Activated T-cell treated with anti-CD3 and anti-CD28 coated beads for 48 hours (primary cell): ENCODE measurements around the gene LEAP2.

Experiments
- DNase-seq: peaks from one replicate; pipeline ENCODE4 v3.0.0-alpha.2; 2020; ENCODE audit warnings: low read depth

LEAP2 gene

GRCh38 chr5:132877938-132878337 is 4.5 kb downstream of the LEAP2 start:
- no peak for DNase-seq

GRCh38 chr5:132883261-132883834 is 9.9 kb downstream of the LEAP2 start:
- no peak for DNase-seq

- DNase-seq = no peak
These were observed 11.1 kb downstream of the LEAP2 start for GRCh38 chr5:132884548-132884947.

- DNase-seq = no peak
These were observed 12.8 kb downstream of the LEAP2 start for GRCh38 chr5:132886064-132886823.

GRCh38 chr5:132887283-132887682 is 13.8 kb downstream of the LEAP2 start:
- no peak for DNase-seq

GRCh38 chr5:132889501-132889900 is 16.0 kb downstream of the LEAP2 start:
- no peak for DNase-seq

- DNase-seq = no peak
These were observed 17.3 kb downstream of the LEAP2 start for GRCh38 chr5:132890817-132891216.

GRCh38 chr5:132895719-132896305 is 22.3 kb downstream of the LEAP2 start:
- DNase-seq = no peak

GRCh38 chr5:132896685-132897084 is 23.2 kb downstream of the LEAP2 start:
- no peak for DNase-seq

- no peak for DNase-seq
These were observed 24.6 kb downstream of the LEAP2 start for GRCh38 chr5:132898094-132898493.

- DNase-seq = no peak
These were observed 27.6 kb downstream of the LEAP2 start for GRCh38 chr5:132901036-132901435.

GRCh38 chr5:132901730-132902129 is 28.3 kb downstream of the LEAP2 start:
- no peak for DNase-seq

GRCh38 chr5:132905938-132906337 is 32.5 kb downstream of the LEAP2 start:
- DNase-seq = no peak

GRCh38 chr5:132907161-132907560 is 33.7 kb downstream of the LEAP2 start:
- no peak for DNase-seq

- DNase-seq = no peak
These were observed 36.2 kb downstream of the LEAP2 start for GRCh38 chr5:132909702-132910101.

GRCh38 chr5:132915681-132916080 is 42.2 kb downstream of the LEAP2 start:
- no peak for DNase-seq

GRCh38 chr5:132916086-132916485 is 42.6 kb downstream of the LEAP2 start:
- DNase-seq = no peak
